Astrocyte of the hippocampus (primary cell): Measurements from ENCODE around the gene SMIM26.
"Not testable (repeated sequence)": the region's sequence is repeated elsewhere in the genome, so short reads cannot be mapped to it uniquely, and the experiment has no call there.

ENCODE experiments used
- DNase-seq: peaks from one replicate; pipeline ENCODE4 v3.0.0; 2011; ENCODE audit warnings: low read depth, low spot score

The SMIM26 gene, protein sequence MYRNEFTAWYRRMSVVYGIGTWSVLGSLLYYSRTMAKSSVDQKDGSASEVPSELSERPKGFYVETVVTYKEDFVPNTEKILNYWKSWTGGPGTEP

DNA sequence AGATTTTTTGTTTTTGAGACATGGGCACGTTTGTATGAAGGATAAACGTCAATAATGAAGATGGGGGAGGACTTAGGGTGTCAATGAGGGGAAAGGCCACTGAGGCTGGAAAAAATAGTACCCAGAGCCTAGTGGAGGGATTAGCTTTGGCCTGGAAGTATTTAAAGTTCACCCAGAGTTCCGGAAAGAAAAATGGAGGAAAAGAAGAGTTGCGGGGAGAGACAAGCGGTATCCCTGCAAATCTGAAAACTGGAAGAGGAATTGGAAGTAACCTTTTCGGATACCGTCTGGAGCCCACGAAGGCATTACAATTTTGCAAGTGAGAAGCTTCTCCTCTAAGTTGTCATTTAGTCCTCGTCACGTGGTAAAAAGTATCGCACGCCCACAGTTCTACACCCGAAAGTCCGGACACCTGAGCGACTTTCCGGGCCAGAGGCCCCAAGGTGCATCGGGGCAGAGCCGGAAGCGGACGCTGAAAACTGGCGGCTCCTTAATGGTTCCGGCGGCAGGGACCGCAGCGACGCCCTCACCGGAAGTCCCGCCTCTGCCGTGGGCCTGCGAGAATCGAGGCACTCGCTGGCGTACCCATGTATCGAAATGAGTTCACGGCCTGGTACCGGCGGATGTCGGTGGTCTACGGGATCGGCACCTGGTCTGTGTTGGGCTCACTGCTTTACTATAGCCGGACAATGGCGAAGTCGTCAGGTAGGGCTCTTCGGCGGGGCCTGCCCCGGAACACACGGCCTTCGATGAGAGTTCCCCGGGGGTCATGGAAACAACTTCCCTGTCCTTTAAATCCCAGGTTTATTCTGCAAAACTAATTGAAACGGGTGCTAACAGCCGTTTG, at the start of gene SMIM26:
TSS of gene SMIM26 (plus strand) at position 541 of the 847 bp plus-strand sequence. CDS start at position 588, 47 bp downstream.
- peak; percentile 96 for DNase-seq

DNA sequence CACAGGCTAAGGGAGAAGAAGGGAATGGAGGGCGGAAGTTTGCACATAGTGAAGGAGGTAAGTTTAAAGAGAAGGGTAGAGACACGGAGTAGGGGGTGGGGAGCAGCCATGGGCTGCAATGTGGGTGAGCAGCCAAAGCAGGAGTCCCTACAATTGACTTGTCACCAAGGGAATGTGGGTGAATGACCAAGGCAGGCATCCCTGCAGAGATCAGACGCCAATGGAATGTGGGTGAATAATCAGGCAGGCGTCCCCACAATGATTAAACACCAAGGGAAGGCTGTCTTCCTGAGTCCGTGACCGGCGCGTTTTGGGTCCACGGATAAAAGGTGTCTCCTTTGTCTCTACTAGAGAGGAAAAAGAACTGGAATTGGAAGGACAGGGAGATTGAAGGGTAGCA, 45.2 kb upstream of the SMIM26 start:
- peak; percentile 61 for DNase-seq

DNA sequence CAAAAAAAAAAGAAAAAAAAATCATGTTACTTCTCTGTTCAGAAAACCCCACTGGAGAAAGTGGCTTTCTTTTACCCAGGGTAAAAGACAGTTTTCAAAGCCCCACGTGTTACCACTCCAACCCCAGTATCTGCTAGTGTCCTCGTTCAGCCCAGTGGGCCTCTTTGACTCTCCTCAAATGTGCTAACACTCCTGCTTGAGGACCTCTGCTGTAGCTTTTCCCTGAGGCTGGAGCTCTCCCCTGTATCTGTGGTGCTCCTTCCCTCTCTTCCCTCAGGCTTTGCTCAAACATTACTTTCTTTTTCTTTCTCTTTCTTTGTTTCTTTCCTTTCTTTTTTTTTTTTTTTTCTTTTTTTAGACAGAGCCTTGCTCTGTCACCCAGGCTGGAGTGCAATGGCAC, 44.2 kb upstream of the SMIM26 start:
- DNase-seq = no peak

DNA sequence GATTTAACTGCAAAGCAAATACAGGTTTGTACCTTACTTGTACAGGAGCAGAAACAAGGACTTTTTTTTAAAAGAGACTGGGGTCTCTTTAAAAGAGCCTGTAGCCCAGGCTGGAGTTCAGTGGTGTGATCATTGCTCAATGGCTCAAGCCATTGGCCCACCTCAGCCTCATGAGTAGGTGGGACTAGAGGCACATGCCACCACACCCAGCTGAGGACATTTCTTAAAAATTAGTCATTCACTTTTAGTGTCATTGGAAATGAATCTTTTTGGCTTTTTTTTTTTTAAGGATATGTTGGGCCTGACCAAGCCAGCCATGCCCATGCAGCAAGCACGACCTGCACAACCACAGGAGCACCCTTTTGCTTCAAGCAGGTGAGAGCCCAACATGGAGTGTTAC, 42.6 kb upstream of the SMIM26 start:
- no peak for DNase-seq

DNA sequence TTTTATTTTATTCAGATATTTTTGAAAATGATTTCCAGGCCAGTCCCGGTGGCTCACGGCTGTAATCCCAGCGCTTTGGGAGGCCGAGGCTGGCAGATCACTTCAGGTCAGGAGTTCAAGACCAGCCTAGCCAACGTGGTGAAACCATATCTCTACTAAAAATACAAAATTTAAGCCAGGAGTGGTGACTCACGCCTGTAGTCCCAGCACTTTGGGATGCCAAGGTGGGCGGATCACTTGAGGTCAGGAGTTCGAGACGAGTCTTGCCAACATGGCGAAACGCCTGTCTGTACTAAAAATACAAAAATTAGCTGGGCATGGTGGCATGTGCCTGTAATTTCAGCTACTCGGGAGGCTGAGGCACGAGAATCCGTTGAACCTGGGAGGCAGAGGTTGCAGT, 40.5 kb upstream of the SMIM26 start:
- DNase-seq = not testable (repeated sequence)

DNA sequence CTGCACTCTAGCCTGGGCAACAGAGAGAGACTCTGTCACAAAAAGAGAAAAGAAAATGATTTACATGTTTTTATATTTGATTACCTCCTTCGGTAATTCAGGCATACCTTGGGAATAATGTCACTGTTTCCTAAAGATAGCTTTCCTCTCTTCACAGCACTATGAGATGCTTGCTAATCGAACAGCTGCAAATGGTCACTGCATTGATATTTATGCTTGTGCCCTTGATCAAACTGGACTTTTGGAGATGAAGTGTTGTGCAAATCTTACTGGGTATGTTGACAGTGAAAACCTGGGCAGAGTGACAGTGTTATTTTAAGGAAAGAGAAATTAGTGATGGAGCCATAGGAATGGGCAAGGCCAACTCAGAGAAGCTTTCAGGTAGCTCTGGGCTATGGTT, 39.9 kb upstream of the SMIM26 start:
- DNase-seq = no peak

DNA sequence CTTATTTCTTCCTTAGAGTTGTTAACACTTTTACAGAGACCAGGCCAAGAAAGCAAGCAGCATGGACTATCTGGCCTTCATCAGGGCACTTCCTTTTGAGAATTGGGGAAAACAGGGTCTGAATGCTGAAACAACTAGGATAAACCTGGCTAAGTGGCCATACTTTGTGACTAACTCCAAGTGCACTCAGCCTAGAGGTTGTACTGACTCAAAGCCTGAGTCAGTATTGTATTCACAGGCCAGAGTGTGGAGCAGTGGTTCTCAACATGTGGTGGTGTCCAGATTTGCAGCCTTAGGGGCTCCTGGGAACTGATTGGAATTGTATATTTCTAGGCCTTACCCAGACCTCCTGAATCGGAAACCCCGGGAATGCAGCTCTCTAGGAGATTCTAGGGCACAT, 39.4 kb upstream of the SMIM26 start:
- DNase-seq = peak; percentile 21

DNA sequence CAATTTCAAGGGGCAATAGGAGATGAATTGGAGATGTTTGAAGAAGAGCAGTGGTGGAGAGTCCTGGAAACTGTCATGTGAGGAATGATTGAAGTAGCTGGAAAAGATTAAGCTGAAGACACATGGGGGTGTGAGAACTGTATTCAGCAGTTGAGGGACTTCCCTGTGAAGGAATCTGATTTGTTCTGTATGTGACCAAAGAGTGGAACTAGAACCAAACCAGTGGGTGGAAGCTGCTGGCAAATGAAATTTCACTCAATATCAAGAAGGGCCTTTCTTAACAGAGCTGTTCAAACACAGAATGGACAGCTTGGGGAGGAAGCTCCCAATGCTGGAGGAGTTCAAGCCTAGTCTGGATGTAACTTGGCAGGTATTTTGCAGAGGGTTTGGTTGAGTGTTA, 38.2 kb upstream of the SMIM26 start:
- no peak for DNase-seq

DNA sequence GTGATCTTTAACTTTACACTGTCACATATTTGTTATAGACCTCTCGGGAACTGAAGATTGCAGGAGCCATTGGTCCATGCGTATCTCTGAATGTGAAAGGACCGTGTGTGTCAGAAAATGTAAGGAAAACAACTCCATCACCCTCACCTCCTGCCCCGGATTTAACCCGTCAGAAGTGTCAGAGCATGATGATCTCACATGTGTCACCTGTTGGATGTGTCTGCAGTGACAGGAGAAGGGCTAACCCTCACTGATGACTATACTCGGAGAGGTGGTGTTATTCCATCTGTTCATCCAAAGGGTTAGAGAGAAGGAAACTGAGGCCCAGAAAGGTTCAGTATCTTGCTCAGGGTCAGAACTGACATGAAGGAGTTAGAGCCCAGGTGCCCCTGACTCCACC, 34.6 kb upstream of the SMIM26 start:
- no peak for DNase-seq

DNA sequence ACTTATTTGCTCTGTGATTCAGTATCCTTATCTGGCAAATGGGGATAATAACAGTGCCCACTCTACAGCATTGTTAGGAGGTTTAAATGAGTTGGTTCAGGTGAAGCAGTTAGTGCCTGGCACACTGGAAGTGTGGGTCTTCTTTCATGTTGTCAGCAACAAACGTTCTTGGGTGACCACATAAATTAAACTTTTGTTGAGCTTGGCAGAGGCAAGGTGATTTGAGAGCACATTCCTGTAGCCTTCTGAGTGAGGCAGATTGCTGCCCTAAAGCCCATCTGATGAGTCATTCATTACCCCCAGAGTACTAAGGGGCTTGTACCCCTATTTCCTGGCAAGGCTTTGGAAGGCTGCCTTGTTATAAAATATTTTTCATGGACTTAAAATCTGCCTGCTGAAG, 33.7 kb upstream of the SMIM26 start:
- peak; percentile 84 for DNase-seq

DNA sequence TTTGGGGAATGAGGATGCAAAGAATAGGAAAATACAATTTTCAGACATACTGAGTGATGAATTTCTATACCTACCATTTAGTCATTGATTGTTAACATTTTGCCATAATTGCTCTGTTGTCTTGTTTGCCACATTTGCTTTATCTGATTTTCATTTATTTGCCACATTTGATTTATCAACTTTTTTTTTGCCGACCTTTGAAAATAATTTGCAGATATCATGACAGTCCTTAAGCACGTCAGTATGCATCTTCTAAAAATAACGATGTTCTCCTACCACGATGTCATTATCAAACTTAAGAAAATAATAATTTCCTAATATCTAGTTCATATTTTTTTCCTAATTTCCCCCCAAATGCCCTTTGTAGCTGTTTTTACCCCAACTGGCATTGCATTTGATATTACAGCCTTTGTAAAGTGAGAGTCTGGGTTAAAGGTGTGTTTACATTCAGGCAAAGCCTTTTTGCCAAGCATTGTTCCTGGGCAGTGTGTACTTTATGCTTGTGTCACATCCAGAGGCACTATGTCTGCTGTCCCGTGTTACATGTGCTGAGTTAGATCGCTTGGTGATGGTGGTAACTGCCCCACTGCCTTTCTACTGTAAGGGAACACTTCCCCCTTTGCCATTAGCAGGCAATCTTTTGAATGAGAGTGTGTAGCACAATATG, 33.1 kb upstream of the SMIM26 start:
- no peak for DNase-seq

DNA sequence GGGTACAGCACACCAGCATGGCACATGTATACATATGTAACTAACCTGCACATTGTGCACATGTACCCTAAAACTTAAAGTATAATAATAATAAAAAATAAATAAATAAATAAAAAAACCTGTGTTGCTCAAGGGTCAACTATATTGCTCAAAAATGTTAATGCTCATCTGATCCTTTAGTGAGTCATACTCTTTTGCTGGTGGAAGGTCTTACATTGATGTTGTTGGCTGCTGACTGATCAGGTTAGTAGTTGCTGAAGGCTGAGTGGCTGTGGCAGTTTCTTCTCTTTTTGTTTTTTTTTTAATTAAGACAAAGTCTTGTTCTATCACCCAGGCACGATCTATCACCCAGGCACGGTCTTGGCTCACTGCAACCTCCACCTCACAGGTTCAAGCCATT, 29.6 kb upstream of the SMIM26 start:
- no peak for DNase-seq

DNA sequence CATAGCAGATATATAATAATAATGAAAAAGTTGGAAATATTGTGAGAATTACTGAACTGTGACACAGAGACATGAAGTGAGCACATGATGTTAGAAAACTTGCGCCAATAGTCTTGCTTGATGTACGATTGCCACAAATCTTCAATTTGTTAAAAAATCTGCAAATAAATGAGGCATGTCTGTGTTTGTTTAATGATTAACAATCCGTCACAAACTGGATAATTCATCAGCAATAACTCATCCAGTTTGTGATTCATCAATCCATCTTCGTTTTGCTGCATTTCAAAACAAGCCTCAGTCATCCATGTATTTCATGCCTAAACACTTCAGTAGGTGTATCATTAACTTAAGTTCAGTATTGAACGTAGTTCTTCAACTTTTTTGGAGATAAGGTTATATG, 25.5 kb upstream of the SMIM26 start:
- no peak for DNase-seq

DNA sequence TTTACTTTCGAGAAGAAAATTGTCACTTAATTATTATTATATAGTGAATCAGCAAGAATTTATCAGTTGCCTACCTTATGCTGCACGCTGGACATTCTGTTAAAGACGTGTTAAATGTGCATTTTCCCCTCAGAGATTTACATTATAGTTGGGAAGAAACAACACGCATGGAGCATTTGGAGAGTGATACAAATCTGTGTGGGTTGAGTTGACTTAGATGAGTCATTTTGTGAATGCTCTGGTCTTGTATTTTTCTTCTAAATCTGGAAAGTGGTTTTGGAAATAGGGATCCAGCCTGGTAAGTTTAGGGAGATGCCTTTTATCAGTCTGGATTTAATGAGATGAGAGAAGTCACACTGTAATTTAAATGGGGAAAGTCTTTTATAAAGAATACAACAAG, 24.0 kb upstream of the SMIM26 start:
- DNase-seq = no peak

DNA sequence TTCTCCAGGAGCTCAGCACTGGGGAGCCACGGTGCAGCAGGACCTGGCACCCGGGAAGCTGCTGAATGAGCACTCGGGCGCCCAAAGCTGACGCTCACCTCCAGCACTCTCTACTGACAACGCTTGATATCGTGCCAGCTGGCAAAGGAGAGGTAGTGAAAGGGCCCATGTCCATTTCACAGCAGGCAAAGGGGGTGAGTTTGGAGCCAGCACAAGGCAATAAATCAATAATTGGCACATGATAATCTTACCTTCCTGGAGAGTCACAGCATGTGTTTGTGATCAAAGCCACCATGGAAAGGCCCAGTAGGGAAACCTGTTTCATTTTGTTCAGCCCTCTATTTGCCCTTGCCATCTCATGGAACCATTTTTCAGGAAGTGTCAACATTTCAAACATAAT, 23.3 kb upstream of the SMIM26 start:
- DNase-seq = no peak

DNA sequence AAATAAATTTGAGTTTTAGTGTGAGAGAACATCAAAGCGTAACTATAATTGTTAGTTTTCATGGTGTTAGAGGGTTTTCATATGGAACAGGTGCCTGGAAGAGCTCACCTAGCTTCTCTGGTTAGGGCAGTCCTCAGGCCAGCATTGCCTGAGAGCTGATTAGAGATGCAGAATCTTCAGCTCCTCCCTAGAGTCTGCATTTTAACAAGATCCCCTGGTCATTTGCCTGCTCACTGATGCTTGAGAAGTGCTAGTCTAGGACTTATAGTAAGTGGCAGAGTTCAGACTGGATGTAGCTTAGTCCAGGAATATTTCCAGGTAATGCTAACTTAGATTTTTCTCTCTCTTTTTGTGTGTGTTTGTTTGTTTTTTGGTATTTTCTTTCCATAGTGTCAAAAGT, 21.7 kb upstream of the SMIM26 start:
- no peak for DNase-seq

DNA sequence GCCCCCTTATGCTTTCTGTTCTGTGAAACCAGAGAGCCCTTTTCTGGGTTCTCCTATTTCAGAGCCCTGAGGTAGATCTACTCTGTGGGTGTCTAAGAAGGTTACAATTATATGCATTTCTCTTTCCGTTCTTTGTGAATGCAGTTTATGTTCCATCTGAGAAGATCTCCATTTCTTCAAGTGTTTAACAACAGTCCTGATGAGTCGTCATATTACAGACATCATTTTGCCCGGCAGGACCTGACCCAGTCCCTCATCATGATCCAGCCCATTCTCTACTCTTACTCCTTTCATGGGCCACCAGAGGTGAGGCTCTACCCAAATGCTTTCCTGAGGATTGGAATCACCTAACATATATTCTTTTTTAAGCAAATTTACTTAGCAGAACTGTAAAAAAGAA, 18.8 kb upstream of the SMIM26 start:
- DNase-seq = no peak

DNA sequence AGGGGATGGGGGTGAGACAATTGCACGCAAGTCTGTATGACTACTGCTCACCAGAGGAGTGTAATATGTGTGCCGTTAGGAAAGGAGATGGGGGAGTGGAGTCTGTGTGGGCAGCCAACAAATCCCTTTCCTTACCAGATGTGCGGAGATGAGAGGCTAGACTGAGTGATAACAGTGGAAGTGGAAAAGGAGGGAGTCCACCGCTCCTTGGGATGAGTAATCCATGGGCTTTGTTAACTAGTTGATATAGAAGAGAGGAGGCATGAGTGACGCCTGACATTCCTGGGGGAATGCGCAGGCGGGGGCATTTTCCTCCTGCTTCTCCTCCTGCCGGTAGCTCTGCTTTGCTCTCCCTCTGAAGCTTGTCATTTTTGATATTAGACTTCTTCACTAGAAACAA, 13.5 kb upstream of the SMIM26 start:
- no peak for DNase-seq

DNA sequence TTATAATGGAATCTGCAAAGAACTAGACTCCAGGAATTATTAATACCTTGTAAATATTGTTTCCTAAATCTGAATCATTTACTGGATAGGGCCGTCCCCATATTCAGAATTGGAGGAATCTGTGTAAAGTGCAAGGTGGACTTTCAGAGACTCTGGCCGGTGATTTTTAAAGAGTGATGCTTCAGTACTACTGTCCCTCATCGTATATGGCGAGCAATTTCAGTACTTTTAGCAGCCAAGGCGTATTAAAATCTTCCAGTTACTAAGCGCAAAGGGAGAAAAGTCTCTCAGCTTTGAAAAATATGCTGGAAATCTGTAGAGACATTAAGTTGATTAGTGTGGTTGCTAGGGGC, 483 bp downstream of the SMIM26 start:
- DNase-seq = no peak

DNA sequence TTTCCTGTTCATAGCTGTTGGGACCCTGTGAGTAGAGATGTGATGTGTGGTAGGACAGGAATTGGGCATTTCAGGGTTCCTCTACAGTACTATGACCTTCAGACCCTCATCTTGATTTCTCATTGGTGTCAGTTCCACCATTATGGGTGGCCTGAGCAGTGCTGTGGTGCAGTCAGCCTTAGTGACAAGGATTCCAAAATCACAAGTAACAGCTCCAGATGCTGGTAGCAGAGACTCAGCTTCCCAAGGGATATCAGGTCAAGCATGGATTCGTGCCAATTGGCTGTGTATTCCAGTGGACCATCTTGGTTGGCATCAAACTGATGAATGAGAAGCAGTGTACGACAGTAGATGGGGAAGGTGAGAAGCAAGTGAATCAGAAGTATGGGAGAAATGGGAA, 3.8 kb downstream of the SMIM26 start:
- no peak for DNase-seq

DNA sequence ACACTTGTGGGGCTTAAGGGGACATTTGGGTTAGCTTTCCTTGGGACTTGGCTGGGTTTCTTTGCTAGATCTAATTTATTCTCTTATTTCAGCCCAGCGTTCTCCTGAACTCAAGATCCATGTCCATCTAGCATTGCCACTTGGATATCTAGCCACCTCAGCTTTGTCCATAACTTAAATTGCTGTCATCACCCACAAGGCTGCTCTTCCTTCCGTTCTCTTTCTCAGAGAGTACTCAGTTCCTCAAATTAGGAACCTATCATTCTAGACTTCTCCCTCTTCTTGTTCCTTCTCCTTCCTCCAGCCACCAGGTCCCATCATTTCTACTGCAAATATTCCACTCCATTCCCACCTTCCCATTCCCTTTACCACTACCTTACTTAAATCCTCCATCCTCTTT, 4.3 kb downstream of the SMIM26 start:
- DNase-seq = no peak

DNA sequence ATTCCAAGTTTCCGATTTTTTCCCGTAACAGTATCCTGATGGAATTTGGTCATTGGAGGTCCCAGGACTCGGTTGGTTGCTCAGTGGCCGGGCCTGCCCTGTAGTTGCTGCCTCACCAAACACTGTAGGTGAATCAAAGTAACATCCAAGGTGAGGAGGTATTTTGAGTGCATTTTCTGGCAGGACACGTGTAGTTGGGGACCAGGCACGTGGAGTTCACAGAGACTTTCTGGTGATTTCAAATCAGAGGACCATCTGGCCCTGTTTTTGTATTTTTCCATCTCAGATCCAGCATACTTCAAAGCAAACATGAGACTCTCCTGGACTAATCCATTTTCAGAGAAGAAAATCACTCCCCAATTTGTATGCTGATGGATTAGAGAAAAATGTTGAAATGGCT, 10.7 kb downstream of the SMIM26 start:
- DNase-seq = no peak

DNA sequence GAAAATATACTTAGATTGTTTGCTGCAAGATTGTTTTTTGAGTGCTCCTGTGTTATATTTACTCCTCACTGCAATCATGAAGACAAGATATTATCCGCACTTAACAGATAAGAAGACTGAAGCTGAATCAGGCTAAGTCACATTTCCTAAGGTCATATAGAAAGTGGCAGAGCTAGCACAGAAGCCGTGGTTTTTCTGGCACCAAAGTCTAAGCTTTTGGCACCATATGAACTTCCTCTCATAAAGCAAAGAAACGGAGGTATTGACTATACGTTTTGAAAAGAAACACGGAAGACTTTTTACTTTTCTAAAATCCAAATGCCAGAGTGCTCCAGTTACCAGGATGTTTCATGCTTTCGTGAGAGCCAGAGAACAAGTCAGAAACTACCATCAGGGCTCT, 11.3 kb downstream of the SMIM26 start:
- DNase-seq = no peak
